ENCODE data around the gene RNPEPL1.

The RNPEPL1 gene

DNA sequence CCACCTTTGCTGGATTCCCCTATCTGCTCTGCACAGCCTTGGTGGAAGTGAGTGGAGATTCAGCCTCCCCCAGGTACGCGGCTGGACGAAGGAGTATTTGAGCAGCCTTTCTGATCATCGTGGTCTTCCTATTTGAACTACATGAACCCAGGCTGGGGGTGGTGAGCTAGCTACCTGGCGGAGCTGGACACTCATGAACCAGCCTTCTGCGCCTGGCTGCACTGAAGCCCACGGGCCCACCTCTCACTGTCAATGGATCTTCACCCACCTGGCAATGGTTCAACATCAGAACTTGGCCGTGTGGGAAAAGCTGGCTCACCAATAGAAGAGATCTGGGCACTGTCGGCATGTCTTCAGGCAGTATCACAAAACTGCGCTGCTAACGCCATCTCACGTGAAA lies 45.9 kb upstream of the RNPEPL1 start:
- no peak for DNase-seq (ENCODE audit: low read depth in 2 of 2)
- TF ChIP-seq, protein P1, sequence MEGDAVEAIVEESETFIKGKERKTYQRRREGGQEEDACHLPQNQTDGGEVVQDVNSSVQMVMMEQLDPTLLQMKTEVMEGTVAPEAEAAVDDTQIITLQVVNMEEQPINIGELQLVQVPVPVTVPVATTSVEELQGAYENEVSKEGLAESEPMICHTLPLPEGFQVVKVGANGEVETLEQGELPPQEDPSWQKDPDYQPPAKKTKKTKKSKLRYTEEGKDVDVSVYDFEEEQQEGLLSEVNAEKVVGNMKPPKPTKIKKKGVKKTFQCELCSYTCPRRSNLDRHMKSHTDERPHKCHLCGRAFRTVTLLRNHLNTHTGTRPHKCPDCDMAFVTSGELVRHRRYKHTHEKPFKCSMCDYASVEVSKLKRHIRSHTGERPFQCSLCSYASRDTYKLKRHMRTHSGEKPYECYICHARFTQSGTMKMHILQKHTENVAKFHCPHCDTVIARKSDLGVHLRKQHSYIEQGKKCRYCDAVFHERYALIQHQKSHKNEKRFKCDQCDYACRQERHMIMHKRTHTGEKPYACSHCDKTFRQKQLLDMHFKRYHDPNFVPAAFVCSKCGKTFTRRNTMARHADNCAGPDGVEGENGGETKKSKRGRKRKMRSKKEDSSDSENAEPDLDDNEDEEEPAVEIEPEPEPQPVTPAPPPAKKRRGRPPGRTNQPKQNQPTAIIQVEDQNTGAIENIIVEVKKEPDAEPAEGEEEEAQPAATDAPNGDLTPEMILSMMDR (IDR thresholded peaks at IDR 0.05; ENCODE audit: low read depth, low read length): no peak
- no peak overlapping the region for H3K4me3 ChIP-seq (replicated peaks in 1 of 2; ENCODE audit: low read depth in 2 of 2, low read length in 2 of 2)

DNA sequence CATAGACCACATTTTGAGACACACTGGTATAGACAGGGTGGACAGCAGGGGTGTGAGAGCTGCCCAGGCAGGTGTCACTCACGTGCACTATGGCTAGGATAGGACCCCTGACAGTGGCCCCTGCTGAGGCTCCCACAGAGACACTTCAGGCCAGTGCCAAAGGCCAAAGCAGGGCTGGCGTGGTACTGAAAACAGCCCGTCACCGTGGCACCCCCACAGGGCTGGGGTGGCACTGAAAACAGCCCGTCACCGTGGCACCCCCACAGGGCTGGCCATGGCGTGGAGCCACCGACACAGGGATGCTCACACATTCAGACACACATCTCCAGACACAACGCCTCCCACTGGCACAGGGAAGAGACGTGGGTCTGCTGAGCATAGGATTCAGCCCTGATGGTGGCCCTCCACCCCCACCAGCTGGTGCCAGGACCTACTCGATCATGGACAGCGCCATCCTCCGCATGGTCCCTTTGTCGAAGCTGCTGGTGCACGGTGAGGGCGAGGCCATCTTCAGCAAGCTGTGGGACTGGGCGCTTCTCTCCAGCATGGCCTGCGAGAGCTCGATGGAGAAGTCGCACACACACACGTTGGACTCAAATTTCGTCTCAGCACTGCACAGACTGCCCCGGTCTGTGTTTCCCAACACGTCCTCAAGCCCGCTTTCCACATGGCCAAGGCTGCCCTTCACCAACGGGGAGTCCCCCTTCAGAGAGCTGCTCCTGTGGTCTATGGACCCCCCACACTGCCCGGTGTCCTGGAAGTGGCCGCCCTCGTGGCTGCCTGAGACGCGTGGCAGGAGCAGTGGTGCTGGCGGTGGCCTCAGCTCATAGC lies 44.6 kb upstream of the RNPEPL1 start:
- TF ChIP-seq, protein P1 (IDR thresholded peaks at IDR 0.05; ENCODE audit: low read depth, low read length): no peak
- H3K4me3 ChIP-seq (replicated peaks in 1 of 2; ENCODE audit: low read depth in 2 of 2, low read length in 2 of 2): no peak overlapping the region
- DNase-seq (ENCODE audit: low read depth in 2 of 2): no peak

DNA sequence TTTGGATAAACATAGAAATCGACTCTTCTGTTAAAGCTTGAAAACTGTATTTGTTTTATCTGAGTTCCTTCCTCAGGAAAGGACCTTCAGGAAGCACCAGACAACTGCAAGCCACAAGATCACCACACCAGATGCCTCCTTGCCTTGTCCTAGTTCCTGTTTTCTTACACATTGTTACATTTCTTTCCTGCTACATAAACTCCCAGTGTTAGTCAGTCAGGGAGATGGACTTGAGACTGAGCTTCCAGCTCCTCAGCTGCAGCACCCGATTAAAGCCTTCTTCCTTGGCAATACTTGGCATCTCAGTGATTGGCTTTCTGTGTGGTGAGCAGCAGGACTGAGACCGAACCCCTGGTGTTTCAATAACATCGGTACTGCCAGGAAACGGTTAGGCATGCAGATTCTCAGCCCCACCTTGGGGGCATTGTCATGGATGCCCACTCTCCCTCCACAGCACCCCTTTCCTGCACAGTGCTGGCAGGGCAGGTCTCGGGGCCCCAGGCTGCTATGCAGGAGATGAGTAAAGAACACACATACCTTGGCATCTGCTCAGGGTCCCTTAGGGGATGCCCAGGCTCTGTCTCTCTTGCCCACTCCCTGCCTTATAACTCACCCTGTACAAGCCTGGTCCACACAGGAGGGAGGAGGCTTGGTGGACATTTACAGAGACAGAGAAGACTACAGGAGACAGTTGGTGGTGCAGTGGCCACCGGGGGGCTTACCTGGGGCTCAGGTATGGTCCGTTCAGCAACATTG lies 43.1 kb upstream of the RNPEPL1 start:
- TF ChIP-seq, protein P1 (IDR thresholded peaks at IDR 0.05; ENCODE audit: low read depth, low read length): no peak
- no peak overlapping the region for H3K4me3 ChIP-seq (replicated peaks in 1 of 2; ENCODE audit: low read depth in 2 of 2, low read length in 2 of 2)
- no peak for DNase-seq (ENCODE audit: low read depth in 2 of 2)

DNA sequence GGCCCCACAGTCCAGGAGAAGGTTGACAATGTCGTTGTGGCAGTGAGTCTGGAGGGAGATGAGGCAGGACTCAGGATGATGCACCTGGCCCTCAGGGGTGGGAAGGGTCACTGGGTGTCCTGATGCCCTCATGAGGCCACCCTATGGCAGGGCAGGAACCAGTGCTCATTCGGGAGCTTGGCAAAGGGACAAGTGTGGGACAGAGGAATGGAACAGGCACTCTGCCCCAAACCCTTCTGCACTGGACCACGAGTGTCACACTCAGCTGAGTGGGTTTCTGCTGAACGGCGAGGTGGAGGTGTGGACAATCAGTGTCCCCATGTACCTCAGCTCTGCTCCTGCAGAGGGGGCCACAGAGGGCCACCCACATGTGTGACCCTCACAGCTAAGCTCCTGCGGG lies 42.5 kb upstream of the RNPEPL1 start:
- TF ChIP-seq, protein P1 (IDR thresholded peaks at IDR 0.05; ENCODE audit: low read depth, low read length): no peak
- no peak for DNase-seq (ENCODE audit: low read depth in 2 of 2)
- H3K4me3 ChIP-seq (replicated peaks in 1 of 2; ENCODE audit: low read depth in 2 of 2, low read length in 2 of 2): no peak overlapping the region

DNA sequence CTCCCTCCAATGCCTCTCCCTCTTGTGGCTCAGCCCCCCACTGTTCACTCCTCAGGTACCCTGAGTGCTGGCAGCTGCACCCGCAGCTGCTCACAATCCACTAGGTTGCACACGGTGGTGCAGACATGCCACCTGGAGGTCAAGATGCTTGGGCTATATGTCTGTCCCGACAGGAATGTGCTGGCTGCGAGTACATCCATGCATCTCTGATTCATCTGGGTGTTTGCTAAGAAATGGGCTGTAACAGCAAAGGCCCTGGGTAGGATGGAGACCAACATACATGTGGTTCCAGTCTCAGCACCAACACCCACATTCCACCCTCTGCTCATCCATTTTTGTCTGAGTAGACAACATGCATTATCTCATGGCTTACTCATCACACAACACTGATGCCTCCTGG lies 41.8 kb upstream of the RNPEPL1 start:
- no peak overlapping the region for H3K4me3 ChIP-seq (replicated peaks in 1 of 2; ENCODE audit: low read depth in 2 of 2, low read length in 2 of 2)

DNA sequence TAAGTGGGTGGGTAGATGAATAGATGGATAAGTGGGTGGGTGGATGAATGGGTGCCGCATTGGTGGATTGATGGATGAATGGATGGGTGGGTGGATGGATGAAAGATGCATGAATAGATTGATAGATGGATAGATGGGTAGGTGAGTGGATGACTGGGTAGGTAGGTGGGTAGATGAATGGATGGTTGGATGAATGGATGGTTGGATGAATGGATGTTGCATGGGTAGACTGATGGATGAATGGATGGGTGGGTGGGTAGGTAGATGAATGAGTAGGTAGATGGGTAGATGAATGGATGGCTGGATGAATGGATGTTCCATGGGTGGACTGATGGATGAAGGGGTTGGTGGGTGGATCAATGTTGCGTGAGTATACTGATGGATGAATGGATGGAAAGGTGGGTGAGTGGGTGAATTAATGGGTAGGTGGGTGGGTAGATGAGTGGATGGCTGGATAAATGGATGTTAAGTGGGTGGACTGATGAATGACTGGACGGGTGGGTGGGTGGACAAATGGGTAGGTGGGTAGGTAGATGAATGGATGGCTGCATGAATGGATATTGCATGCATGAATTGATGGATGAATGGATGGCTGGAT lies 41.0 kb upstream of the RNPEPL1 start:
- DNase-seq (ENCODE audit: low read depth in 2 of 2): no peak
- TF ChIP-seq, protein P1 (IDR thresholded peaks at IDR 0.05; ENCODE audit: low read depth, low read length): no peak
- H3K4me3 ChIP-seq (replicated peaks in 1 of 2; ENCODE audit: low read depth in 2 of 2, low read length in 2 of 2): no peak overlapping the region

More for the DNA sequence above, 41.8 kb upstream of the RNPEPL1 start:
- TF ChIP-seq, protein P1 (IDR thresholded peaks at IDR 0.05; ENCODE audit: low read depth, low read length): no peak
- no peak for DNase-seq (ENCODE audit: low read depth in 2 of 2)
